Osteoblast (primary cell): ENCODE measurements around the gene NOSIP. TPM values are rescaled to one million over a fixed set of nuclear protein-coding genes. Genes with fewer than 3 reads are reported as not detected.

Source experiments
- DNase-seq: peaks from one replicate; pipeline ENCODE4 v3.0.0; 2011; ENCODE audit warnings: low spot score, mixed read lengths; ENCODE audit not compliant: insufficient read length; ENCODE audit errors: missing footprints
- H2AFZ ChIP-seq: 2 replicates; pipeline ENCODE4 v1.6.0; 2011; ENCODE audit warnings: mild to moderate bottlenecking, low read length
- H3K27ac ChIP-seq: 2 replicates; pipeline ENCODE4 v1.5.1; 2011; ENCODE audit warnings: mild to moderate bottlenecking, low read depth, low read length, moderate library complexity
- H3K27me3 ChIP-seq: 2 replicates; pipeline ENCODE4 v1.6.0; 2012; ENCODE audit warnings: mild to moderate bottlenecking, control low read depth, inconsistent platforms, low read length, moderate library complexity; ENCODE audit not compliant: insufficient read depth
- H3K36me3 ChIP-seq: 2 replicates; pipeline ENCODE4 v1.5.1; 2011; ENCODE audit warnings: mild to moderate bottlenecking, low read length, control low read depth, moderate library complexity; ENCODE audit not compliant: insufficient read depth
- H3K4me1 ChIP-seq: 2 replicates; pipeline ENCODE4 v1.5.1; 2011; ENCODE audit warnings: mild to moderate bottlenecking, low read length, control low read depth, moderate library complexity; ENCODE audit not compliant: insufficient read depth
- H3K4me2 ChIP-seq: 2 replicates; pipeline ENCODE4 v1.6.0; 2011; ENCODE audit warnings: mild to moderate bottlenecking, low read length; ENCODE audit not compliant: insufficient read depth
- H3K4me3 ChIP-seq: fragments of 200-600 bp; sonication (generic); 3 replicates; pipeline ENCODE4 v1.5.1; 2012; ENCODE audit warnings: mild to moderate bottlenecking, low read length, inconsistent platforms; ENCODE audit not compliant: insufficient read depth
- H3K79me2 ChIP-seq: 2 replicates; pipeline ENCODE4 v1.6.0; 2012; ENCODE audit warnings: mild to moderate bottlenecking, low read length, control low read depth, inconsistent platforms; ENCODE audit not compliant: insufficient read depth
- H3K9me3 ChIP-seq: 2 replicates; pipeline ENCODE4 v1.5.1; 2011; ENCODE audit warnings: low read depth, low read length, control low read depth
- H4K20me1 ChIP-seq: 2 replicates; pipeline ENCODE4 v1.6.0; 2012; ENCODE audit warnings: mild to moderate bottlenecking, low read length, control low read depth; ENCODE audit not compliant: insufficient read depth
- CTCF ChIP-seq: IDR thresholded peaks from 2 replicates; pipeline ENCODE4 v1.5.1; 2011; ENCODE audit warnings: mild to moderate bottlenecking, low read depth, low read length, moderate library complexity; ENCODE audit errors: extremely low read depth
- total RNA-seq: library from RNA; depleted of rRNA; stranded (reverse); fragments of >200 nt; gene quantifications from 2 replicates; pipeline ENCODE4 v1.2.3, GENCODE V29; 2012

NOSIP gene
- total RNA-seq, 1 donor: 68.0 TPM

DNA sequence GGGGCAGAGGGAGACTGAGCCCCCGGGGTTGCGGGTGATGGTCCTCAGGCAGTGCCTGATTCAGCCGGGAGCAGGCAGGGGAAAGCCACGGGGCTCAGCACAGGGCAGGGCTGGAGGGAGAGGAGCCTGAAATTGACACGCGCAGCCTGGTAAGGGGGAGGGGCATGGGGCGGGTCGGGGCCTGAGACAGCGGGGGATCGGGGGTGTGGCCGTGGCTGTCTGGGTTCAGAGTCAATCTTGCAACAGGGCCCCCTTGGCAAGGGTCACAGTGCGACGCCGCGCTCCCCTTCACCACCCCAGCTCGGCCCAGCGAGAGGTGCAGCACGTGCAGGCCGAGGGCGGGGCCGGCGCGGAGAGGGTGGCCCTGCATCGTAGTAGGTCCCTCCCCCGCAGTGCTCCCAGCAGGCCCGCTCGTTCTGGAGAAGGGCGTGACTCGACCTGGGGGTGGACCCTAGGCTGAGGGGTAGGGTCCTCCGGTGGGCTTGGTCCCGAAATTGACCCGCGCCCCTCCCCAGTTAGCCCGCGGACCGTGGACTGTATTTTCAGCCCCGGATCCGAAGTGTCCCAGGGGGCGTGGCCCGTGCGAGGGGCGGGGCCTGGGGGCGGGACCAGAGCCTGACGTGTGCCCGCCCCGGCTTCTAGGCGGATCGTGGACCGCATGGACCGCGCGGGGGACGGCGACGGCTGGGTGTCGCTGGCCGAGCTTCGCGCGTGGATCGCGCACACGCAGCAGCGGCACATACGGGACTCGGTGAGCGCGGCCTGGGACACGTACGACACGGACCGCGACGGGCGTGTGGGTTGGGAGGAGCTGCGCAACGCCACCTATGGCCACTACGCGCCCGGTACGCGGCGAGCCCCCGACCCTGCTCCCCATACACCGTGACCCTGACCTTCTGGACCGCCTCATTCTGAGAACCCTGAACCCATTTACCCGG, 46.5 kb downstream of the NOSIP start:
- Histone ChIP-seq H3K27ac (peak overlapping the region; percentile 37), H3K36me3 (peaks cover 58% of the 10 kb centered on the region)

GRCh38 chr19:49530708-49531107, 49.6 kb downstream of the NOSIP start:
- H3K4me2 ChIP-seq: no peak overlapping the region
- H3K9me3 ChIP-seq: no peaks in the 10 kb centered on the region
- H3K4me1 ChIP-seq: peaks cover 13% of the 10 kb centered on the region
- no peak overlapping the region for H2AFZ ChIP-seq
- H3K79me2 ChIP-seq: peaks cover 58% of the 10 kb centered on the region
- DNase-seq: peak; percentile 27
- H3K27me3 ChIP-seq: no peaks in the 10 kb centered on the region
- H4K20me1 ChIP-seq: peaks cover 28% of the 10 kb centered on the region
- H3K4me3 ChIP-seq: no peak overlapping the region
- peaks cover 44% of the 10 kb centered on the region for H3K36me3 ChIP-seq
- TF ChIP-seq CTCF: no peak
- no peak overlapping the region for H3K27ac ChIP-seq

More for the DNA sequence above, 46.5 kb downstream of the NOSIP start:
- H4K20me1 ChIP-seq: peaks cover 32% of the 10 kb centered on the region
- peaks cover 50% of the 10 kb centered on the region for H3K79me2 ChIP-seq
- H3K4me2 ChIP-seq: peak overlapping the region; percentile 60
- TF ChIP-seq CTCF: no peak
- no peak overlapping the region for H2AFZ ChIP-seq
- no peaks in the 10 kb centered on the region for H3K9me3 ChIP-seq
- peak overlapping the region; percentile 63 for H3K4me3 ChIP-seq
- H3K27me3 ChIP-seq: no peaks in the 10 kb centered on the region
- H3K4me1 ChIP-seq: peaks cover 13% of the 10 kb centered on the region
- peak; percentile 93 for DNase-seq

DNA sequence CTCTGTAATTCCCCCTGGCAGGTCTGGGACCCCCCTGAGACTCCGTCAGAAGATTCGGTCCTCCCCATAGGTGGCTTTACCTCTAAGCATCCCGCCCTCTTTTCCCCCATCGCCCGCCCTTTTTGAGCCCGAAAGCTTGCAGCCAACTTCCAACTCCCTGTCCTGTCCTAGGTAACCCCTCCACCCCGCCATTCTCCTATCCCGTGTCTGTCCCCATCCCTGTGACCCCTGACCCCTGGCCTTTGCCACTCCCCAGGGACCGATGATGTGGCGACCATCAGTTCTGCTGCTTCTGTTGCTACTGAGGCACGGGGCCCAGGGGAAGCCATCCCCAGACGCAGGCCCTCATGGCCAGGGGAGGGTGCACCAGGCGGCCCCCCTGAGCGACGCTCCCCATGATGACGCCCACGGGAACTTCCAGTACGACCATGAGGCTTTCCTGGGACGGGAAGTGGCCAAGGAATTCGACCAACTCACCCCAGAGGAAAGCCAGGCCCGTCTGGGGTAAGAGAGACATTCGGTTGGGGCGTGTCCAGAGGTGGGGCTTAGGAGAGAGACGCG, 52.1 kb downstream of the NOSIP start:
- H3K79me2 ChIP-seq: peaks cover 37% of the 10 kb centered on the region
- H3K27ac ChIP-seq: peak overlapping the region; percentile 98
- H3K4me3 ChIP-seq: peak overlapping the region; percentile 90
- no peak for TF ChIP-seq CTCF
- no peaks in the 10 kb centered on the region for H3K27me3 ChIP-seq
- H3K4me2 ChIP-seq: peak overlapping the region; percentile 90
- H3K36me3 ChIP-seq: peaks cover 28% of the 10 kb centered on the region
- peak; percentile 93 for DNase-seq
- peaks cover 13% of the 10 kb centered on the region for H4K20me1 ChIP-seq
- H2AFZ ChIP-seq: peak overlapping the region; percentile 7
- no peaks in the 10 kb centered on the region for H3K9me3 ChIP-seq
- peaks cover 11% of the 10 kb centered on the region for H3K4me1 ChIP-seq
